Lower lobe of right lung (tissue), 2 donors: ENCODE measurements around the gene VPREB1. TPM values are rescaled to one million over a fixed set of nuclear protein-coding genes. Genes with fewer than 3 reads are reported as not detected.
"Not testable (repeated sequence)": the region's sequence is repeated elsewhere in the genome, so short reads cannot be mapped to it uniquely, and the experiment has no call there.

ENCODE experiments used
- ATAC-seq, 2 donors: fragments of 200-7000 bp; cut with Tn5 transposase; one replicate each; pipeline ENCODE4 v1.9.1; 2020 to 2022; ENCODE audit warnings: mild to moderate bottlenecking in 2 of 2, moderate library complexity in 2 of 2
- DNase-seq: peaks from one replicate; pipeline ENCODE4 v3.0.0-alpha.2; 2020
- H3K27ac ChIP-seq: fragments of 200-600 bp; one replicate; pipeline ENCODE4 v1.8.0; 2022
- H3K27me3 ChIP-seq: fragments of 200-600 bp; one replicate; pipeline ENCODE4 v1.8.0; 2022; ENCODE audit warnings: low read depth
- H3K36me3 ChIP-seq: fragments of 200-600 bp; one replicate; pipeline ENCODE4 v1.8.0; 2022; ENCODE audit warnings: mild to moderate bottlenecking
- H3K4me1 ChIP-seq: fragments of 200-600 bp; one replicate; pipeline ENCODE4 v1.8.0; 2022
- H3K4me3 ChIP-seq: fragments of 200-600 bp; one replicate; pipeline ENCODE4 v1.8.0; 2022; ENCODE audit warnings: mild to moderate bottlenecking
- H3K9me3 ChIP-seq: fragments of 200-600 bp; one replicate; pipeline ENCODE4 v1.8.0; 2022
- CTCF ChIP-seq: fragments of 200-600 bp; IDR thresholded peaks from one replicate; pipeline ENCODE4 v1.8.0; 2022; ENCODE audit warnings: antibody characterized with exemption, mild to moderate bottlenecking
- intact Hi-C: fragments of 100-400 bp; cut with DNase I; formaldehyde crosslinking; loops from one replicate; pipeline ENCODE4 v1.11.0; 2022
- total RNA-seq: library from RNA; stranded (reverse); fragmentation: NEBNext Ultra II Directional; extraction: Animal tissue kit (Norgen Biotek cat#: 25700); gene quantifications from one replicate; pipeline ENCODE4 v1.2.1, GENCODE V29; 2021
- donor health status: DM: no; HTN: yes; CAD: no; lungs with severe emphysema.

The VPREB1 gene
- total RNA-seq, 1 donor from 2014 or later = not detected

GRCh38 chr22:22201930-22202343 lies 42.6 kb upstream of the VPREB1 start:
- H3K9me3 ChIP-seq = no peaks in the 10 kb centered on the region
- H3K27me3 ChIP-seq = peaks cover 24% of the 10 kb centered on the region
- no peak for TF ChIP-seq CTCF
- no peaks in the 10 kb centered on the region for H3K36me3 ChIP-seq
- H3K4me1 ChIP-seq = no peaks in the 10 kb centered on the region
- DNase-seq = no peak
- H3K27ac ChIP-seq = no peak overlapping the region
- ATAC-seq = no peak
- intact Hi-C loops = no loop called here
- no peak overlapping the region for H3K4me3 ChIP-seq

GRCh38 chr22:22203048-22203971 lies 41.3 kb upstream of the VPREB1 start:
- ATAC-seq (no peak), DNase-seq (no peak)
- peaks cover 24% of the 10 kb centered on the region for H3K27me3 ChIP-seq
- H3K9me3 ChIP-seq = no peaks in the 10 kb centered on the region
- intact Hi-C loops = no loop called here
- no peak overlapping the region for H3K4me3 ChIP-seq
- TF ChIP-seq CTCF = no peak
- no peaks in the 10 kb centered on the region for H3K36me3 ChIP-seq
- no peaks in the 10 kb centered on the region for H3K4me1 ChIP-seq
- H3K27ac ChIP-seq = no peak overlapping the region

GRCh38 chr22:22207845-22208564 lies 36.6 kb upstream of the VPREB1 start:
- no peak overlapping the region for H3K27ac ChIP-seq
- H3K4me3 ChIP-seq = no peak overlapping the region
- H3K27me3 ChIP-seq = peaks cover 13% of the 10 kb centered on the region
- peak; percentile 61 for TF ChIP-seq CTCF
- no peaks in the 10 kb centered on the region for H3K9me3 ChIP-seq
- DNase-seq = peak; percentile 73
- no peaks in the 10 kb centered on the region for H3K36me3 ChIP-seq
- ATAC-seq = peak; percentile 83 to 90
- no peaks in the 10 kb centered on the region for H3K4me1 ChIP-seq
- intact Hi-C loops = no loop called here

- no peaks in the 10 kb centered on the region for H3K36me3 ChIP-seq
- TF ChIP-seq CTCF = no peak
- H3K9me3 ChIP-seq = no peaks in the 10 kb centered on the region
- H3K4me1 ChIP-seq = no peaks in the 10 kb centered on the region
- no peak for DNase-seq
- peaks cover 7% of the 10 kb centered on the region for H3K27me3 ChIP-seq
- ATAC-seq = no peak
- no peak overlapping the region for H3K4me3 ChIP-seq
- intact Hi-C loops = no loop called here
- no peak overlapping the region for H3K27ac ChIP-seq
Measured at GRCh38 chr22:22208652-22209051, 35.9 kb upstream of the VPREB1 start.

- H3K27ac ChIP-seq, ATAC-seq, H3K4me1 ChIP-seq, H3K36me3 ChIP-seq, H3K9me3 ChIP-seq, H3K4me3 ChIP-seq, H3K27me3 ChIP-seq, intact Hi-C loops, DNase-seq: not testable (repeated sequence)
Measured at GRCh38 chr22:22209080-22209640, 35.4 kb upstream of the VPREB1 start.
